Trophoblast cell (in vitro differentiated cells and primary cell): ENCODE results near the gene SLC4A4.

Experiments
- DNase-seq, 2 donors: peaks; one replicate each; pipeline ENCODE4 v3.0.0-alpha.2; 2016
- H2AFZ ChIP-seq: 2 replicates; pipeline ENCODE4 v1.6.1; 2013; ENCODE audit warnings: low read length, moderate library complexity, mild to moderate bottlenecking; ENCODE audit not compliant: insufficient read depth, poor library complexity
- H2AK5ac ChIP-seq: 2 replicates; pipeline ENCODE4 v1.6.1; 2013; ENCODE audit warnings: mild to moderate bottlenecking, low read length
- H2BK120ac ChIP-seq: 2 replicates; pipeline ENCODE4 v1.6.1; 2013; ENCODE audit warnings: low read length, mild to moderate bottlenecking, moderate library complexity; ENCODE audit not compliant: insufficient read depth, poor library complexity
- H2BK12ac ChIP-seq: 2 replicates; pipeline ENCODE4 v1.6.1; 2013; ENCODE audit warnings: mild to moderate bottlenecking, low read length, moderate library complexity
- H2BK5ac ChIP-seq: 2 replicates; pipeline ENCODE4 v1.6.1; 2013; ENCODE audit warnings: low read length, low read depth, moderate library complexity, mild to moderate bottlenecking; ENCODE audit not compliant: poor library complexity
- H3K14ac ChIP-seq: 2 replicates; pipeline ENCODE4 v1.6.1; 2013; ENCODE audit warnings: mild to moderate bottlenecking, low read length
- H3K18ac ChIP-seq: 2 replicates; pipeline ENCODE4 v1.6.1; 2013; ENCODE audit warnings: mild to moderate bottlenecking, low read length
- H3K23ac ChIP-seq: 2 replicates; pipeline ENCODE4 v1.6.1; 2013; ENCODE audit warnings: low read length
- H3K27ac ChIP-seq: 2 replicates; pipeline ENCODE4 v1.5.1; 2013; ENCODE audit warnings: low read depth, mild to moderate bottlenecking, inconsistent platforms, low read length, moderate library complexity
- H3K27me3 ChIP-seq: 2 replicates; pipeline ENCODE4 v1.6.1; 2013; ENCODE audit warnings: inconsistent platforms, mild to moderate bottlenecking, low read length, moderate library complexity; ENCODE audit not compliant: insufficient read depth
- H3K36me3 ChIP-seq, 2 experiments: 1 replicate in 1 of 2; 2 replicates in 1 of 2; pipeline ENCODE4 v1.6.1; 2013; ENCODE audit warnings: low read length in 2 of 2, mild to moderate bottlenecking in 2 of 2, moderate library complexity in 1 of 2; ENCODE audit not compliant: insufficient read depth in 2 of 2, control insufficient read depth in 1 of 2
- H3K4ac ChIP-seq: 2 replicates; pipeline ENCODE4 v1.6.1; 2013; ENCODE audit warnings: low read depth, mild to moderate bottlenecking, low read length, moderate library complexity
- H3K4me1 ChIP-seq, 2 experiments: 1 replicate in 1 of 2; 2 replicates in 1 of 2; pipeline ENCODE4 v1.6.1; 2013; ENCODE audit warnings: low read length in 2 of 2, mild to moderate bottlenecking in 2 of 2, moderate library complexity in 1 of 2; ENCODE audit not compliant: insufficient read depth in 2 of 2, control insufficient read depth in 1 of 2
- H3K4me2 ChIP-seq: 2 replicates; pipeline ENCODE4 v1.6.1; 2013; ENCODE audit warnings: inconsistent platforms, mild to moderate bottlenecking, low read length, moderate library complexity
- H3K4me3 ChIP-seq: 2 replicates; pipeline ENCODE4 v1.5.1; 2013; ENCODE audit warnings: mild to moderate bottlenecking, low read depth, low read length, inconsistent platforms
- H3K79me1 ChIP-seq: one replicate; pipeline ENCODE4 v1.6.1; 2013; ENCODE audit warnings: low read length
- H3K79me2 ChIP-seq: 2 replicates; pipeline ENCODE4 v1.6.1; 2013; ENCODE audit warnings: low read length, mild to moderate bottlenecking; ENCODE audit not compliant: control insufficient read depth, insufficient read depth, poor library complexity
- H3K9ac ChIP-seq: 2 replicates; pipeline ENCODE4 v1.6.1; 2013; ENCODE audit warnings: mild to moderate bottlenecking, low read length
- H3K9me3 ChIP-seq: 2 replicates; pipeline ENCODE4 v1.6.1; 2013; ENCODE audit warnings: low read depth, mild to moderate bottlenecking, control low read depth, inconsistent platforms, low read length; ENCODE audit not compliant: insufficient read depth
- H4K12ac ChIP-seq: 2 replicates; pipeline ENCODE4 v1.6.1; 2013; ENCODE audit warnings: low read depth, mild to moderate bottlenecking, low read length, moderate library complexity
- H4K8ac ChIP-seq: 2 replicates; pipeline ENCODE4 v1.6.1; 2013; ENCODE audit warnings: low read depth, mild to moderate bottlenecking, low read length, moderate library complexity
- H4K91ac ChIP-seq: one replicate; pipeline ENCODE4 v1.6.1; 2013; ENCODE audit warnings: low read depth, mild to moderate bottlenecking, low read length, moderate library complexity
- WGBS: extraction: QIAGEN DNeasy Blood & Tissue Kit; methylation state at CpG from one replicate; pipeline ENCODE4 v1.1.7; 2013; ENCODE audit warnings: missing lambda C conversion rate; ENCODE audit not compliant: insufficient read length, insufficient coverage; ENCODE audit errors: extremely low coverage; 5-methylcytosine and 5-hydroxymethylcytosine counted together

Gene SLC4A4

GRCh38 chr4:71608678-71609071 lies 269.9 kb downstream of the SLC4A4 start:
- Histone ChIP-seq H2BK5ac (no peak overlapping the region), H3K4me3 (no peak overlapping the region), H3K9me3 (peaks cover 3% of the 10 kb centered on the region), H3K23ac (no peak overlapping the region), H3K79me1 (peaks cover 10% of the 10 kb centered on the region), H2BK120ac (peak overlapping the region; percentile 51), H3K9ac (no peak overlapping the region), H2AFZ (no peak overlapping the region), H3K4me1 (peaks cover 5 to 6% of the 10 kb centered on the region in 2 experiments), H3K4ac (no peak overlapping the region), H2BK12ac (no peak overlapping the region), H3K27ac (peak overlapping the region; percentile 28), H3K4me2 (no peak overlapping the region), H3K79me2 (peaks cover 4% of the 10 kb centered on the region), H4K91ac (peak overlapping the region; percentile 47), H3K36me3 (peaks cover 0 to 2% of the 10 kb centered on the region in 2 experiments), H2AK5ac (peak overlapping the region; percentile 21), H3K14ac (no peak overlapping the region), H3K27me3 (no peaks in the 10 kb centered on the region), H3K18ac (no peak overlapping the region), H4K8ac (no peak overlapping the region), H4K12ac (no peak overlapping the region)
- no peak for DNase-seq
- WGBS, result no CpG with 5 or more reads among the region's 2 CpGs

- no peak overlapping the region for H4K8ac ChIP-seq
- no peak overlapping the region for H2AFZ ChIP-seq
- peaks cover 3% of the 10 kb centered on the region for H3K9me3 ChIP-seq
- no peak overlapping the region for H3K4ac ChIP-seq
- no CpG with 5 or more reads among the region's 2 CpGs for WGBS
- no peak overlapping the region for H3K4me3 ChIP-seq
- peaks cover 0 to 2% of the 10 kb centered on the region in 2 experiments for H3K36me3 ChIP-seq
- peak overlapping the region; percentile 47 for H4K91ac ChIP-seq
- H2BK5ac ChIP-seq, result no peak overlapping the region
- H2AK5ac ChIP-seq, result no peak overlapping the region
- peak overlapping the region; percentile 51 for H2BK120ac ChIP-seq
- peaks cover 4% of the 10 kb centered on the region for H3K79me2 ChIP-seq
- H3K14ac ChIP-seq, result no peak overlapping the region
- peaks cover 5 to 6% of the 10 kb centered on the region in 2 experiments for H3K4me1 ChIP-seq
- peak in 1 of 2 donors; percentile 55 for DNase-seq
- no peak overlapping the region for H3K27ac ChIP-seq
- no peak overlapping the region for H3K9ac ChIP-seq
- no peak overlapping the region for H3K4me2 ChIP-seq
- H3K79me1 ChIP-seq, result peaks cover 10% of the 10 kb centered on the region
- no peaks in the 10 kb centered on the region for H3K27me3 ChIP-seq
- no peak overlapping the region for H3K23ac ChIP-seq
- no peak overlapping the region for H3K18ac ChIP-seq
- H4K12ac ChIP-seq, result no peak overlapping the region
- H2BK12ac ChIP-seq, result no peak overlapping the region
These were observed 270.3 kb downstream of the SLC4A4 start for GRCh38 chr4:71609167-71609566.

GRCh38 chr4:71609651-71610050 lies 270.8 kb downstream of the SLC4A4 start:
- Histone ChIP-seq H3K9ac (no peak overlapping the region), H2BK5ac (no peak overlapping the region), H3K14ac (no peak overlapping the region), H3K9me3 (peaks cover 3% of the 10 kb centered on the region), H3K4me1 (peaks cover 5 to 6% of the 10 kb centered on the region in 2 experiments), H2BK120ac (no peak overlapping the region), H4K12ac (no peak overlapping the region), H3K36me3 (peaks cover 0 to 2% of the 10 kb centered on the region in 2 experiments), H3K27ac (no peak overlapping the region), H3K18ac (no peak overlapping the region), H3K23ac (no peak overlapping the region), H3K27me3 (no peaks in the 10 kb centered on the region), H2AK5ac (no peak overlapping the region), H3K4ac (no peak overlapping the region), H3K4me2 (no peak overlapping the region), H3K4me3 (no peak overlapping the region), H4K8ac (no peak overlapping the region), H4K91ac (no peak overlapping the region), H3K79me1 (peaks cover 10% of the 10 kb centered on the region), H2AFZ (no peak overlapping the region), H2BK12ac (no peak overlapping the region), H3K79me2 (peaks cover 4% of the 10 kb centered on the region)
- no peak for DNase-seq

- DNase-seq, result no peak
- no peak overlapping the region for H4K12ac ChIP-seq
- no peak overlapping the region for H3K23ac ChIP-seq
- no peaks in the 10 kb centered on the region for H3K36me3 ChIP-seq
- no peaks in the 10 kb centered on the region for H3K4me1 ChIP-seq
- H3K27me3 ChIP-seq, result no peaks in the 10 kb centered on the region
- no peak overlapping the region for H2BK5ac ChIP-seq
- no peak overlapping the region for H2AK5ac ChIP-seq
- no peak overlapping the region for H3K14ac ChIP-seq
- no peak overlapping the region for H3K9ac ChIP-seq
- H3K9me3 ChIP-seq, result peaks cover 2% of the 10 kb centered on the region
- no peak overlapping the region for H4K8ac ChIP-seq
- no peaks in the 10 kb centered on the region for H3K79me1 ChIP-seq
- H2BK120ac ChIP-seq, result no peak overlapping the region
- no CpG with 5 or more reads among the region's 2 CpGs for WGBS
- no peak overlapping the region for H2BK12ac ChIP-seq
- H3K27ac ChIP-seq, result no peak overlapping the region
- no peak overlapping the region for H3K4ac ChIP-seq
- no peak overlapping the region for H4K91ac ChIP-seq
- H2AFZ ChIP-seq, result no peak overlapping the region
- H3K4me2 ChIP-seq, result no peak overlapping the region
- H3K4me3 ChIP-seq, result no peak overlapping the region
- no peak overlapping the region for H3K18ac ChIP-seq
- H3K79me2 ChIP-seq, result no peaks in the 10 kb centered on the region
These were observed 275.8 kb downstream of the SLC4A4 start for GRCh38 chr4:71614621-71615020.
